HG03571 (cell line): ENCODE results near the gene SCIMP.
A peak's percentile ranks its signal among the peaks of the same experiment; 100 is the strongest.
"Not testable (repeated sequence)": the region's sequence is repeated elsewhere in the genome, so short reads cannot be mapped to it uniquely, and the experiment has no call there.

Experiments used
- ATAC-seq: cut with Tn5 transposase; IDR thresholded peaks from one replicate; pipeline ENCODE4 v1.9.1; 2021; ENCODE audit not compliant: unreplicated experiment

The SCIMP gene

DNA sequence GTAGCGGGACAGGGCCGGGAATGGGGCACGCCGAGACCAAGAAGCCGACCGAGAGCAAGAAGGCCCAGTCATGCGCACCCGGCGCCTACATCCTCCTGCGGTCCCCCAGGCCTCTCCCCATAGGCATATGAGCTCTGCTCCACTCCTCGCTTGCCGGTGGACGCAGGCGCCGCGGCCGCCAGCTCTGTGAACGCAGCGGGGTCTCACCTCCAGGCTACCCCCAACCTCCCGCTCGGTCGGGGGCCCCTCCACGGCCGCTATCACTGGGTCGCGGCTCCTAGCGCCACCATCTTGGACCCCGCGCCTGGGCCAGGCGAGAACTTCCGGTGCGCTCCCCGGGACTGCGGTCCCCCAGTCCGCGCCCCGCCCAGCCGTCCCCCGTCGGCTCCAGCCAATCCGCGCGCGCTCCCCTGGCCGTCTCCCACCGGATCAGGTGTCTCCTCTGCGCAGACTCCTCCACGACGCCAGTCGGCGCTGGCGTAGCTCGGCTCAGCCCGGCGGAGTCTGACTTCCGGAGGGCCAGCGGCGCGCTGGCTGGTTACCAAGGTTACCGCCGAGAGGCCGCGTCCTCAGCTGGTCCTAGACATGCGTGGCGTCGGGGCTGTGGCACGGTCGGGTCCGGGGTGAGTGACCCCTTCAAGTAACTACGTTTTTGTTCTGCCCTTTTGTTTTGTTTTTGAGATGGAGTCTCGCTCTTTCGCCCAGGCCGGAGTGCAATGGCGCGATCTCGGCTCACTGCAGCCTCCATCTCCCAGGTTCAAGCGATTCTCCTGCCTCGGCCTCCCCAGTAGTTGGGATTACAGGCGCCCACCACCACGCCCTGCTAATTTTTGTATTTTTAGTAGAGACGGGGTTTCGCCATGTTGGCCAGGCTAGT lies 42.9 kb downstream of the SCIMP start, which contains the start of gene ZNF594:
ZNF594 (minus strand) TSS at position 328 of the 877 bp plus-strand sequence. CDS start 7,612 bp downstream, outside the sequence.
- peak; percentile 97 for ATAC-seq

DNA sequence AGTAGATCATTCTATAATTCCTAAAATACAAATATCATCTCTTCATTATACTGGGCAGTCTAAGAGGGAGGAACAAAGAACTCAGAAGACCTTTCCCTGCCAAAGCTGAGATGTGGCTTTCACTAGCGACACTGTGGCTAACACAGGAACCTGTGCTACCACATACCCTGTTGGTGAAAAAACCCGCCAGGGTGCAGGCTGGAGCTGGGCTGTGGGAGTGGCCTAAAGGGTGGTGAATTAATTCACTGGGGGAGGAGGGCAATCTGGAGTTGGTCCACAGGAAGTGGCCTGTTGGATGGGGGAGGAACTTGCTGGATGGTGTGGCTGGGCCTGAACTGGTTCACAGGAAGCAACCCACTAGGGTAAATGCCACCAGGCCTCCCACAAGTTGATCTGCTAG lies 50.4 kb downstream of the SCIMP start:
- no peak for ATAC-seq

DNA sequence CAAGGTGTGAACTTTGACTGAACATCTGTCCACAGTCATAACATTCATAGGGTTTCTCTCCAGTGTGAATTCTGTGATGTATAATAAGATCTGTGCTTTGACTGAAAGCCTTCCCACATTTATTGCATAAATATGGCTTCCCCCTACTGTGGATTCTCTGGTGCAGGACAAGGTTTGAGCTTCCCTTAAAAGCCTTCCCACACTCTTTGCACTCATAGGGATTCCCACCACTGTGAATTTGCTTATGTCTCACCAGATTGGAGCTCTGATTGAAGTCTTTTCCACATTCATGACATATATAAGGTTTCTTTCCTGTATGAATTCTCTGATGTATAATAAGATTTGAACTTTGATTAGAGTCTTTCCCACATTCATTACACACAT lies 51.3 kb downstream of the SCIMP start:
- ATAC-seq = no peak

DNA sequence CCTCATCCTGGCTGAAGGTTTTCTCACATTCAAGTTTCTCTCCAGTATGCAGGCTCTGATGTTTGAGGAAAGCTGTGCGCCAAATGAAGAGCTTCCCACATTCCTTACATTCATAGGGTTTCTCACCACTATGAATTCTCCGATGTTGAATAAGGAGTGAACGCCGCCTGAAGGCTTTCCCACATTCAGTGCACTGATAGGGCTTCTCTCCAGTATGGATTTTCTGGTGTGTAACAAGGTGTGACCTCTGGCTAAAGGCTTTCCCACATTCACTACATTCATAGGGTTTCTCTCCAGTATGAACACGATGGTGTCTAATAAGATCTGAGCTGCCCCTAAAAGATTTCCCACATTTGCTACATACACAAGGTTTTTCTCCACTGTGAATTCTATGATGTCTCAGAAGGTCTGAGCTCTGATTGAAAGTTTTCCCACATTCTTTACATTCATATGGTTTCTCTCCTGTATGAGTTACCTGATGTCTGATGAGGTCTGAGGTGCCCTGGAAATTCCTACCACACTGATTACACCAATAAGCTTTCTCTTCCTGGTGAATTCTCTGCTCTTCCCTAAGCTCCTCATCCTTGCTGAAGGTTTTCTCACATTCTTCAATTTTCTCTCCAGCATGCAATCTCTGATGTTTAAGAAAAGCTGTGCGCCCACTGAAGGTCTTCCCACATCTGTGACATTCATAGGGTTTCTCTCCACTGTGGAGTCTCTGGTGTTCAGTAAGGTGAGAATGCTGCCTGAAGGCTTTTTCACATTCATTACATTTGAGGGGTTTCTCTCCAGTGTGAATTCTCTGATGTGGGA lies 51.9 kb downstream of the SCIMP start:
- ATAC-seq = no peak

DNA sequence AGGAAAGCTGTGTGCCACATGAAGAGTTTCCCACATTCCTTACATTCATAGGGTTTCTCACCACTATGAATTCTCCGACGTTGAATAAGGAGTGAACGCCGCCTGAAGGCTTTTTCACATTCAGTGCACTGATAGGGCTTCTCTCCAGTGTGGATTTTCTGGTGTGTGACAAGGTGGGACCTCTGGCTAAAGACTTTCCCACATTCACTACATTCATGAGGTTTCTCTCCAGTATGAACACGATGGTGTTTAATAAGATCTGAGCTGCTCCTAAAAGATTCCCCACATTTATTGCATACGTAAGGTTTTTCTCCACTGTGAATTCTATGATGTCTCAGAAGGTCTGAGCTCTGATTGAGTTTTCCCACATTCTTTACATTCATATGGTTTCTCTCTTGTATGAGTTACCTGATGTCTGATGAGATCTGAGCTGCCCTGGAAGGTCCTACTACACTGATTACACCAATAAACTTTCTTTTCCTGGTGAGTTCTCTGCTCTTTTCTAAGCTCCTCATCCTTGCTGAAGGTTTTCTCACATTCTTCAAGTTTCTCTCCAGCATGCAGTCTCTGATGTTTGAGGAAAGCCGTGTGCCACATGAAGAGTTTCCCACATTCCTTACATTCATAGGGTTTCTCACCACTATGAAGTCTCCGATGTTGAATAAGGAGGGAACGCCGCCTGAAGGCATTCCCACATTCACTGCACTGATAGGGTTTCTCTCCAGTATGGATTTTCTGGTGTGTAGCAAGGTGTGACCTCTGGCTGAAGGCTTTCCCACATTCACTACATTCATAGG lies 53.0 kb downstream of the SCIMP start:
- no peak for ATAC-seq

DNA sequence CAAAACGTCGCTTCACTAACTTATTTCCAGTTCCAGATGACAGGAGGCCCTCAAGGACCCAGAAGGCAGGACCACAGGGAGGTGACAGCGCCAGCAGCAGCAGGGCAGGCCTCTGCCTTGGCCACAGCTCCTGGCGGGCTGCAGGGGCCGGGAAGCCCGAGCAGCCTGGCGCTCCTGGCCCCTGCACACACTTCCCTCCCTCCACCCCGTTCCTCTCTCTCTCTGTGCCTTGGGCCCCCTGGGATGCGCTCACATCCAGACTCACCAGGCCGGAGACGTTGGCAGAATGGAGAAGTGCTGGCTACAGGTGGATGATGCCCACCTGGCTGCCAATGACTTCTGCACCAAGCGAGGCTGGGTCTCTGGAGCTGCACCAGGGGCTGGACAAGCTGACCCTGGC lies 55.7 kb downstream of the SCIMP start:
- ATAC-seq = no peak

DNA sequence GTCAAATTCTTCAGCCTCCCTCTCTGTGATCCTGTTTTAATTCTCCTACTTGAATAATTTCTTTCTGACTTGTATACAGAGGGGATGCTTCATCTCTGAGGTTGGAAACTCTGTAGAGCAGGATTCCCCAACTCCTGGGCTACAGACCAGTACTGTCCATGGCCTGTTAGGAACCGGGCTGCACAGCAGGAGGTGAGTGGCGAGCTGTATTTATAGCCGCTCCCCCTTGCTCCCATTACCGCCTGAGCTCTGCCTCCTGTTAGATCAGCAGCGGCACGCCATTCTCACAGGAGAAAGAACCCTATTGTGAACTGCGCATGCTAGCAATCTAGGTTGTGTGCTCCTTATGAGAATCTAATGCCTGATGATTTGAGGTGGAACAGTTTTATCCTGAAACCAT lies 59.6 kb downstream of the SCIMP start:
- not testable (repeated sequence) for ATAC-seq

DNA sequence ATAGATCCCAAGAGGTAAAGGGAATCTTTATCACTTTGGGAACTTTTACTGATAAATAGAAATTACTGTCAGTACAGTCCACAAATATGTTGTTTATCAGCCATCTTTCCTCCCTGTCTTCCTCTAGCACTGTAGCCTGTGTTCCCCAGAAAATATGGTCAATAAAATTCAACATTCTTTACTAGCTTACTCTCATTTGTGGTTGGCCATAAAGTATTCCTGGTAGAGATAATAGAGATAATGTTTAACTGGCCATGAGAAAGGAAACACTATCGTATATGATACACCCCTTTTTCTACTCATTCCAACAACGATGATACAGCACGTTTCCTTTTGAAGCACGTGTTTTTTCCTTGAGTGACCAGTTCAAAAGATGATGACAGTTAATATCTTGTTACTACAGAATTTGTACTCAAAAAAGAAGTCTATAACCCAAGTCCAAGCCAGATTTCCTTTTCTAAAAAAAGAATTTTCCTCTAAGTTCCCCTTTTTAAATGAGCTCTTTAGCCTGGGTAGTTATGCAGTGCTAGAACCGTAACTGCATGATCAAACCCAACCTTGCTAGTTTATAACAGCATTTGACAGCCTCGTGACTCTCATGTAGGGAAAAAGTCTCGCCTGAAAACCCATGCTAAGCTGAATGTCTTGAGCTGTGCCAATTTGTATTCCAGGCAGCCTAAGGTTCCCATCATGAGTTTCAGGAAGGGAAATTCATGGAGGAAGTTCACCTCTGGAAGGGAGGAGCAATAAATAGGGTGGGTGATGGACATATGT lies 68.7 kb downstream of the SCIMP start:
- not testable (repeated sequence) for ATAC-seq

DNA sequence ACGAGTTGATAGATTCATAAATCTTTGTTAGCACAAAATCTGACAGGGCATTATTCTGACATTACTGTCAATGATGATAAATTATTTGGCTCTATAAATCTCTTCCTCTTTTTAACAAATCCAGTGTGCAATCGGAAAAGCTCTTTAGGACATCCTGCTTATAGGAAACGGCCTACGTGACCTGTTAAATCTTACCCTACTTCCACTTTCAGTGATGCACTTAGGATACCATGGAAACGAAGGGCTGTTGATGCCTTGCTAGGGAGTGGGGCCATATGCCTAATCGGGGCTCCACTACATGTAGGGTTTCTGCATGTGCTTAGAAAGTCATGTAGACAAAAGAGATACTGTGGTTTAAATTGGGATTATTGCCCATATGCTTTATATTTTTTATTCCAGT lies 70.2 kb downstream of the SCIMP start:
- no peak for ATAC-seq

DNA sequence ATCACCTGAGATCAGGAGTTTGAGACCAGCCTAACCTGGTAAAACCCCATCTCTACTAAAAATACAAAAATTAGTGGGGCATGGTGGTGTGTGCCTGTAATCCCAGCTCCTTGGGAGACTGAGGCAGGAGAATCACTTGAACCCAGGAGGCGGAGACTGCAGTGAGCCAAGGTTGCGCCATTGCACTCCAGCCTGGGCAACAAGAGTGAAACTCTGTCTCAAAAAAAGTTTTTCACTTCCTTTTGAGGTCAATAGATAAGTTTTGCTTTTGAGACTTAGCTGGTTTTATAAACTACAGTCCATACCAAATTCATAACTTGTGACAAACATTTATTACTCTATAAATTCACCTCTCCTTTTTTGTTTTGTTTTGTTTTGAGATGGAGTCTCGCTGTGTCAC lies 72.9 kb downstream of the SCIMP start:
- ATAC-seq = not testable (repeated sequence)

DNA sequence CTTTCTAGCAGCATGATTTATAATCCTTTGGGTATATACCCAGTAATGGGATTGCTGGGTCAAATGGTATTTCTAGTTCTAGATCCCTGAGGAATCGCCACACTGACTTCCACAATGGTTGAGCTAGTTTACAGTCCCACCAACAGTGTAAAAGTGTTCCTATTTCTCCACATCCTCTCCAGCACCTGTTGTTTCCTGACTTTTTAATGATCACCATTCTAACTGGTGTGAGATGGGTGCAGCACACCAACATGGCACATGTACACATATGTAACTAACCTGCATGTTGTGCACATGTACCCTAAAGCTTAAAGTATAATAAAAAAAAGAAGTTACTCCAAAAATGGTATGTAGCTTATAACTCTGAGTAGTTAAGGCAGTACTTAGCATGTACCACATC lies 74.0 kb downstream of the SCIMP start:
- not testable (repeated sequence) for ATAC-seq
